SK-N-SH treated with all-trans-retinoic acid at 6 μM for 48 hours (cell line): ENCODE results near the gene CLBA1.

Experiments used
- ATAC-seq: fragments of 200-7000 bp; cut with Tn5 transposase; 3 replicates; pipeline ENCODE4 v1.9.1; 2020; ENCODE audit warnings: mild to moderate bottlenecking, moderate library complexity
- ARNTL ChIP-seq: fragments of 450-650 bp; formaldehyde crosslinking; IDR thresholded peaks from 2 replicates; pipeline ENCODE4 v1.5.0; 2020; ENCODE audit warnings: low read depth, mild to moderate bottlenecking, moderate library complexity, borderline replicate concordance
- BACH2 ChIP-seq: fragments of 250-450 bp; sonication (Bioruptor Pico); IDR thresholded peaks from 2 replicates; pipeline ENCODE4 v1.9.0; 2021; ENCODE audit warnings: mild to moderate bottlenecking, borderline replicate concordance
- CSDC2 ChIP-seq: fragments of 250-450 bp; sonication (Bioruptor Pico); IDR thresholded peaks from 2 replicates; pipeline ENCODE4 v1.5.0; 2020; ENCODE audit warnings: mild to moderate bottlenecking, moderate library complexity
- CSRNP3 ChIP-seq: fragments of 250-450 bp; sonication (Bioruptor Pico); IDR thresholded peaks from 2 replicates; pipeline ENCODE4 v1.5.1; 2021; ENCODE audit warnings: mild to moderate bottlenecking, moderate library complexity
- ESRRG ChIP-seq: fragments of 250-450 bp; sonication (Bioruptor Pico); IDR thresholded peaks from 2 replicates; pipeline ENCODE4 v1.6.1; 2021; ENCODE audit warnings: mild to moderate bottlenecking
- GLIS3 ChIP-seq: fragments of 250-450 bp; sonication (Bioruptor Pico); IDR thresholded peaks from 2 replicates; pipeline ENCODE4 v1.5.0; 2020; ENCODE audit warnings: mild to moderate bottlenecking, moderate library complexity
- OSR1 ChIP-seq: fragments of 250-450 bp; sonication (Bioruptor Pico); IDR thresholded peaks from 2 replicates; pipeline ENCODE4 v1.8.0; 2022; ENCODE audit warnings: moderate library complexity, mild to moderate bottlenecking, inconsistent platforms
- PATZ1 ChIP-seq: fragments of 250-450 bp; sonication (Bioruptor Pico); IDR thresholded peaks from 2 replicates; pipeline ENCODE4 v1.8.0; 2020; ENCODE audit warnings: mild to moderate bottlenecking, moderate library complexity, borderline replicate concordance
- POU6F1 ChIP-seq: fragments of 250-450 bp; sonication (Bioruptor Pico); IDR thresholded peaks from 2 replicates; pipeline ENCODE4 v1.8.0; 2021; ENCODE audit warnings: low read depth, mild to moderate bottlenecking, moderate library complexity, borderline replicate concordance
- RARB ChIP-seq: fragments of 250-450 bp; sonication (Bioruptor Pico); IDR thresholded peaks from 2 replicates; pipeline ENCODE4 v1.8.0; 2021; ENCODE audit warnings: mild to moderate bottlenecking, moderate library complexity
- SNAI2 ChIP-seq: fragments of 250-450 bp; sonication (Bioruptor Pico); IDR thresholded peaks from 2 replicates; pipeline ENCODE4 v1.5.0; 2020; ENCODE audit warnings: mild to moderate bottlenecking, moderate library complexity
- TCF4 ChIP-seq: fragments of 250-450 bp; sonication (Bioruptor Pico); IDR thresholded peaks from 2 replicates; pipeline ENCODE4 v1.8.0; 2021; ENCODE audit warnings: mild to moderate bottlenecking, moderate library complexity, borderline replicate concordance
- TSHZ2 ChIP-seq: fragments of 250-450 bp; sonication (Bioruptor Pico); IDR thresholded peaks from 2 replicates; pipeline ENCODE4 v1.5.0; 2020; ENCODE audit warnings: mild to moderate bottlenecking, moderate library complexity
- ZC3H10 ChIP-seq: fragments of 250-450 bp; sonication (Bioruptor Pico); IDR thresholded peaks from 2 replicates; pipeline ENCODE4 v1.5.1; 2021; ENCODE audit warnings: mild to moderate bottlenecking, moderate library complexity
- ZFP3 ChIP-seq: fragments of 250-450 bp; sonication (Bioruptor Pico); IDR thresholded peaks from 2 replicates; pipeline ENCODE4 v1.5.0; 2020; ENCODE audit warnings: mild to moderate bottlenecking, moderate library complexity
- ZNF565 ChIP-seq: fragments of 450-650 bp; formaldehyde crosslinking; conservative IDR thresholded peaks from 2 replicates; pipeline ENCODE4 v1.5.0; 2020; ENCODE audit warnings: low read depth, mild to moderate bottlenecking, moderate library complexity
- ZNF70 ChIP-seq: fragments of 450-650 bp; formaldehyde crosslinking; IDR thresholded peaks from 2 replicates; pipeline ENCODE4 v1.5.0; 2020; ENCODE audit warnings: mild to moderate bottlenecking, moderate library complexity
- ZNF8 ChIP-seq: fragments of 450-650 bp; formaldehyde crosslinking; IDR thresholded peaks from 2 replicates; pipeline ENCODE4 v1.5.0; 2020; ENCODE audit warnings: mild to moderate bottlenecking, moderate library complexity

The CLBA1 gene

GRCh38 chr14:104980611-104981531 is 4.7 kb upstream of the CLBA1 start:
- TF ChIP-seq ESRRG (CRISPR knock-in tag) (no peak), ZNF70 (CRISPR knock-in tag) (no peak), ARNTL (CRISPR knock-in tag) (no peak), ZNF8 (CRISPR knock-in tag) (no peak), GLIS3 (CRISPR knock-in tag) (no peak), POU6F1 (CRISPR knock-in tag) (no peak), OSR1 (no peak), ZC3H10 (CRISPR knock-in tag) (no peak), SNAI2 (CRISPR knock-in tag) (no peak), BACH2 (CRISPR knock-in tag) (no peak)
- ATAC-seq = no peak; the same call in 2 of the 3 replicates

GRCh38 chr14:104981699-104982541 is 3.7 kb upstream of the CLBA1 start:
- ATAC-seq = no peak

More at GRCh38 chr14:104981699-104982541, 3.7 kb upstream of the CLBA1 start:
- TF ChIP-seq ZNF8 (CRISPR knock-in tag) (no peak), ZC3H10 (CRISPR knock-in tag) (no peak), RARB (no peak), TSHZ2 (CRISPR knock-in tag) (no peak), CSRNP3 (CRISPR knock-in tag) (no peak), CSDC2 (no peak), ZNF565 (no peak), OSR1 (no peak), ESRRG (CRISPR knock-in tag) (no peak), ZFP3 (CRISPR knock-in tag) (no peak), GLIS3 (CRISPR knock-in tag) (no peak), SNAI2 (CRISPR knock-in tag) (no peak), POU6F1 (CRISPR knock-in tag) (no peak), ZNF70 (CRISPR knock-in tag) (no peak), PATZ1 (no peak), BACH2 (CRISPR knock-in tag) (no peak), ARNTL (CRISPR knock-in tag) (no peak), TCF4 (CRISPR knock-in tag) (no peak)
